Spleen (tissue), 7 donors: ENCODE results near the gene IDUA.
A peak's percentile ranks its signal among the peaks of the same experiment; 100 is the strongest.

ENCODE experiments used
- CTCF ChIP-seq, 11 experiments: fragments of 200-600 bp in 7 of 11; fragments of 450-650 bp in 4 of 11; sonication (generic) in 4 of 11; IDR thresholded peaks in 8 of 11; conservative IDR thresholded peaks in 3 of 11; 1 replicate in 7 of 11; 2 replicates in 4 of 11; pipeline versions ENCODE4 v1.4.0 to v1.8.0; 2016 to 2021; ENCODE audit warnings: antibody characterized with exemption in 11 of 11, inconsistent platforms in 4 of 11, mild to moderate bottlenecking in 1 of 11
- POLR2AphosphoS5 ChIP-seq, 3 donors: sonication (generic); formaldehyde crosslinking; IDR thresholded peaks; one replicate each; pipeline ENCODE4 v1.5.1; 2017; ENCODE audit warnings: antibody characterized with exemption in 3 of 3
- donor health status: DM: no; HTN: no; CAD: no; lungs with moderate emphysema.
- donor health status: DM: no; HTN: no; CAD: no.
- donor health status: DM: no; HTN: no; CAD: no.

DNA sequence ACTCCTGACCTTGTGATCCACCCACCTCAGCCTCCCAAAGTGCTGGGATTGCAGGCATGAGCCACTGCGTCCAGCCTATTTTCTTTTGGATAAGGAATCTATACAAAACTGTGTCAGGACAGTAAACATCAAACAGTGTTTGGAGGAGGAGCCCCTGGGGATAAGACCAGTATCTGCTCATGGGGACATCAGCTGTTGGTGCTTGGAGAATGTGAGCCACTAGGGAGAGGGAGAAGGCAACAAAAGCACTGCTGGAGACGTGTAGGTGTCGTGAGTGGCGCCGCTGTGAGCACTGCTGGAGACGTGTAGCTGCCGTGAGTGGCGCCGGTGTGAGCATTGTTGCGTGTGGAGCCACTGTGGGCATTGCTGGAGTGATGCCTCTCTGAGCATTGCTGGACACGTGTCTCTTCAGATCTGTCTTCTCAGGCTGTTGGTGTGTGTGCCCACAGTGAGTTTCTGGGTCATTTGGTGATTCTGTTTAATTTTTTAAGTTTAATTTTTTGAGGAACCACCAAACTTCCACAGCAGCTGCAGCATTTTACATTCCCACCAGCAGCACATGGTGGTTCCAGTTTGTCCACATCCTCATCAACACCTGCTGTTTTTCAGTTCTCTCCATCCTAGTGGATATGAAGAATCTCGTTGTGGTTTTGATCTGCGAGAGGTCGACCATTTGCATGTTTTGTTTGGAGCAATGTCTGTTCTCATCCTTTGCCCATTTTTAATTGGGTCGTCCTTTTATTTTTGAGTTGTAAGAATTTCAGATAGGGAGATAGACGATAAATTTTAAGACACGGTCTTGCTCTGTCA lies 32.4 kb upstream of the IDUA start:
- TF ChIP-seq CTCF (IDR thresholded peaks at IDR 0.05 in 8 of 11, conservative IDR thresholded peaks at IDR 0.05 in 3 of 11) (no peak), POLR2AphosphoS5 (IDR thresholded peaks at IDR 0.05) (peak in 1 of 3 donors; percentile 17)
